HG02610 (cell line): ENCODE measurements around the gene STK16.

Source experiments
- ATAC-seq: cut with Tn5 transposase; IDR thresholded peaks from one replicate; pipeline ENCODE4 v1.9.1; 2021; ENCODE audit warnings: mild to moderate bottlenecking, moderate library complexity; ENCODE audit not compliant: unreplicated experiment

The STK16 gene

GRCh38 chr2:219213486-219214071 lies 31.7 kb upstream of the STK16 start:
- ATAC-seq = no peak

DNA sequence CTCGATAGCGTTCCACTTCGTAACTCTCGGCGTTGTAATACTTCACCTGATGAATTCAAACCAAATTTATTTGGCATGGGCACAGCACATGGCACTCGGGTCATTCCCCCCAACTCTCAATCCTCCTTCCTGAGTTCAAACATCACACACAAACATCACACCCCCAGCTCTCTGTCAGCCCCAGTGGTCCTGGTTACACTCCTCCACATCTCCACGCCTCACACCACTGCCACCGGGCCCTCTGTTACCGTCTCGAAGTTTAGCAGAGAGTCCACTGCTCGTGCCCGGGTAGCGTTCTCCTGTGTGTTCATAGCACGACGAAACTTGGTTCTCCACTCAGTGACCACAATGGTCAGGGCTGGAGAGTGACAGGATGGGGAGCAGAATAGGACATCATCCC lies 31.1 kb upstream of the STK16 start:
- no peak for ATAC-seq

DNA sequence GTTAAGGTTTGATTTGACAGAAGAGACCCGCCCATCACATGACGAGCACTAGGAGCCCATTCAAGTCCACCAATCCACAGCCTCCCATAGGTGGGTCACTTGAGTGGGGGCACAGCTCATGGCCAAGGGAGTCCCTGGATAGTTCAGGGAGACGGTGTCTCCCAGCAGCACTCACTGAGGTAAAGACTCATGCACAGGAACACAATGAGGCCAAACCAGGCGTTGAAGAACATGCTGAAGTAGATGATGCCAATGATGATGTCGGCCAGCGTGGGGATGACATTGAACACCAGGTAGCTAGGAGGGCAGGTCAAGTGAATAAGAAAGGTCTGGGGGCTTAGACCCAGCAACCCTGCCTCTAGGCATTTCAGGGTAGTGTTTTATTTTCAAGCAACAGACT lies 30.5 kb upstream of the STK16 start:
- no peak for ATAC-seq

GRCh38 chr2:219215871-219216534 lies 29.3 kb upstream of the STK16 start:
- no peak for ATAC-seq

GRCh38 chr2:219216535-219216915 lies 28.8 kb upstream of the STK16 start:
- ATAC-seq = no peak

- ATAC-seq = no peak
These were observed 27.0 kb upstream of the STK16 start for GRCh38 chr2:219218217-219218731.

DNA sequence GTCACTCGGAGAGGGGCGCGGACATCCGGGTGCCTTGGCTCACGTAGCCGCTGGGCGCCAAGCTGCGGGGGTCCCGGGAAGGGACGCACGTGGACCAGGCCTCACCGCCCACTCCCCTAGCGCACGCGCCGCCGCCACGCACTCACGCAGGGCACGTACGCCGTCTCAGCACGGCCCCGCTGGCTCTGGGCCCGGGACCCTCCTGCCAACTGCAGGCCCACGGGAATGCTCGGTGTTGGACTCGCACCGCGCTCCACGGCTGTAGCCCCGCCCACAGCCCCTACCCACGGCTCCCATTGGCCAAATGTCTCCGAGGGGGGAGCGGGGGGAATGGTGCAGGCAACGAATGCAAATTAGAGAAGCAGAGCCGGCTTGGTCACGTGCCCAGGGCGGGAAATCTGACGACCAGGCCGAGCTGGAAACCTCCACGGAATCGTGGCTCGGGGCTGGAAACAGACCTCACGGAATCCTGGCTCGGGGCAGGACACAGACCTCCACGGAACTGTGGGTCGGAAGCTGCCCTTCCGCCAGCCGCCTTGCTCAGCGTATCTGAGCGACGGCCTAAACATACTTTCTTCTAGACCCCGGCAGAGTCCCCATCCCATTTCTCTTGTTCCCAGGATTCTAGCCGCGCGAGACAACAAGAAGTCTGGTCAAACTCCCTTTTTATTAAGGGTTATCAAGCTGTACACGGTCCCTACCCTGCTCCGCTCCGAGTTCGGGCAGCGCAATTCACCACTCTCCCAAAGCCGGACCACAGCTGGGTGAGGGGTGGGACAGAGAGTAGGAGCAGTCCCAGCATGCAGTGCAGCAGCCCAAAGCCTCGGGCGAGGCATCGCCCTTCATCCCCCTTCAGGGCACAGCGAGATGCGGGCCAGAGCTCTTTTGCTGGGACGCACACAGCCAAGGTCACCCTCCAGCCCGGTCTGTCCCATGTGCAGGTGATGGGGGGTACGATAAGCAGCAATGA lies 26.3 kb upstream of the STK16 start, which contains the start of gene ABCB6:
ABCB6 (minus strand) TSS at position 227 of the 970 bp plus-strand sequence. CDS start 285 bp downstream, outside the sequence.
- peak; percentile 78 for ATAC-seq

DNA sequence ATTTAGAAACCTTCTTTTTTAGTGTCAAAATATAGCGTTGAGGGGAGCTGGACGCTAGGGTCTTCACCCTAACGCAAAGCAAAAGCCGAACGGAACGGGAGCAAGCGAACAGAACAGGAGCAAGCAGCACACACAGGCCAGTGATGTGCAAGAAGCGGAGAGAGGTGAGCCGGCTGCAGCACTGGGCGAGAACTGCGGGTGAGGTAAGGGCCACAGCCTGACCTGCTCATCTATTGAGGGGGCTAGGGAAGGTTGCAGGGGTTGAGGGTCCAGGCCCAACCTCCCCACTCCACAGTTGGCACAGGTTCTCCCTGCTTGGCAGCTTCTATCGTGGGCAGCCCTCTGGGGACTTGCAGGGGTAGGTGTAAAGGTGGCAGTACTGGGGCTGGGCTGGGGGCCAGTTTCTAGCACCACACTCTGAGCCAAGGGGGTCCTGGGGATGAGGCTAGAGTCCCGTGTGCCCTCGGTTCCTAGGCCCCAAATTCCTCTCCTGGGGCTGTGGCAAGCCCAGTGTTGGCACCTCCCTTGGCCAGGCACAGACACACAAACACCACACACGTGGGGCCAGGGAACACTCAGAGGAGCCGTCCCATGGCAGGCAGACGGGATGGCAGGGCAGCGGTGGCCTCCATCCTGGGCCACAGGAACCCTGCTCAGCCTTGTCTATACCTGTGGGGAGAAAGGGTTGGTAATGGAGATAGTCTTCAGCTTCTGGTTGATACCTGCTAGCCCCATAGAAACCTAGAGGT lies 25.3 kb upstream of the STK16 start:
- no peak for ATAC-seq

- no peak for ATAC-seq
These were observed 24.5 kb upstream of the STK16 start for GRCh38 chr2:219220652-219221402.

GRCh38 chr2:219221957-219222518 lies 23.2 kb upstream of the STK16 start:
- ATAC-seq = no peak

DNA sequence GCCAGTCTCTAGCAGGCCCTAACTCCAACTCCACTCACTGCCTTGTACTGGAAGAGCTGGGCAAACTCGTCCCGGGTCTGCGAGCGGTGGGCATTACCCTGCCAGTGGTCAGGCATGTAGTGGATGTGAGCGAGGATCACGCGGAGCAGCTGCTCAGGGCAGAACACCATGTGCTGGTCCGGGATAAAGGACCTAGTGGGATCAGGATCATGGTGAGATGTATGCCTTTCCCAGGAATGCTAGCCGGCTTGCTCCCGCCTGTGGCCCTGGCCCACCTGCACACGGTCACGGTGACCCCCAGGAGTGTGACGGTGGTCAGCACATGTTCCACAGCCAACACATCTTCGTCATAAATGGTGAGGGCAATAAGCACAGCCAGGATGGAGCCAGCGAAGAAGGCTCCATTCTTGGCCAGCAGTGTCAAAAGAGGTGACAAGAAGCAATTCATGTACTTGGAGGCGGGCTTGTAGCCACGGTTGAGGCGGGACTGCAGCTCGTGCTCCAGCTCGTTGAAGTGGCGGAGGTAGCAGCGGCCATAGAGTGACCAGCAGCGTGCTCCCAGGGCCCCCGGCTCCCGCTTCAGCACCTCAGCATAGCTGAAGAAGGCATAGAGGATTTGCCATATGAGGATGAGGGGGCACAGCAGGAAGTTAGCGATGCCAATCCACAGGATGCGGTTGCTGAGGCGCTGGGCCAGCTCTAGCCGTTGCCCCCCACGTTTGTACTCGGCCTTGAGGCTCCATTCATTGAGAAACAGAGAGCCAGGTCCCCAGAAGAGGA lies 21.3 kb upstream of the STK16 start:
- ATAC-seq = no peak

GRCh38 chr2:219225350-219225749 lies 19.9 kb upstream of the STK16 start:
- ATAC-seq = no peak

DNA sequence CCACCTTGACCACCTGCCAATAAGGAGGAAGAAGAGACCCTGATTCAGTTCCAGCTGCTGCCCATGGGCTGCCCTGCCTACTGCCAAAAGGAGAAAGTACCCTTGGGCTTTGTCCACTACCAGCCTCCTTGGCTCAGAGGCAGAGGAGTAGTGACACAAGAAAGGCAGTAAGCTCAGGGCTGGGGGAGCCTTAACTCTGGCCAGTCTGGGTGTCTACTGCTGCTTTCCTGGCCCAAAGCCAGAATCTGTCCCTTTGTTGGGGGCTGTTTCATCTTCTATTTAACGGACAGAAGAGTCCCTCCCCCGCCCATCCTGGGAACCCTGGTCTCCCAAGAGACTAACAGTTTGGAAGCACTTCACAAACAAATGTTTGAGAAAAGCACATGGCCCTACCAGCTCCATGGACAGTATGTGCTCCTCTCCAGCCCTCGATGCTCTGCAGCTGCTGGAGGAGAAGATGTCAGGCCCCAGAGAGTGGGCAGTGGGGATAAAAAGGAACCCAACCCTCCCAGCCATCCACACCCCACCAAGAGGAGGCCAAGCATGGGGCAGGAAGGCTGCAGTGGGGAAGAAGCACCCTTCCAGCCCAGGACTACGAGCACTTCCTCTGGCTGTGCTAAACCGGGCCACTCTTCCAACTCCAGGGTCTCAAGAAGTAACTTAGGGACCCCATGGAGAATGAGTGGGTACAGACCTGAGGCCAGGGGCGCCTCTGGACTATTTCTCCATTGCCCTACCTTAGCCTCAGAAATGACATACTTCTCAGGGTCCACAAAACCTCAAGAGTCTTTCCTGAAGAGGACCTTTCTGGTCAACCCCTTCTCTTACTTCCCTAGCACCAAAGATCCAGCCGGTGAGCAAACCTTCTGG lies 17.0 kb upstream of the STK16 start:
- ATAC-seq = no peak

DNA sequence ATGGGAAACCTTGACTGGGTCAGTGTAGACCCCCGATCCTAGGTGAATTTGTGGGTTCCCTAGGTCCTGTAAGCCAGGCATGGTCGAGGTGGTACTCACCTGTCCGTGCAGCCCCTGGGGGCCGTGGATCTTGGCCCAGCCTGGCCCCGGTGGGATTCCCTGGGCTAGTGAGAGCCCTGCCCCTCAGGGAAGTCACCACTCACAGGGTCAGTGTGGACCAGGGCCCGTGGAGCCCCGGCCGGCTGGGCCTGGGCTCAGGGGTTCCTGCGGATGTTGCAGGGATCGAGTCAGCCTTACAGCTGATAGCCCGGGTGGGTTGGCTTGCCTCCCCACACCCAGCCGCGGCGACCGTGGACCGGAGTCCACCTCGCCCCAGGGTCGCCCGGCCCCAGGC lies 16.4 kb upstream of the STK16 start:
- ATAC-seq = no peak

DNA sequence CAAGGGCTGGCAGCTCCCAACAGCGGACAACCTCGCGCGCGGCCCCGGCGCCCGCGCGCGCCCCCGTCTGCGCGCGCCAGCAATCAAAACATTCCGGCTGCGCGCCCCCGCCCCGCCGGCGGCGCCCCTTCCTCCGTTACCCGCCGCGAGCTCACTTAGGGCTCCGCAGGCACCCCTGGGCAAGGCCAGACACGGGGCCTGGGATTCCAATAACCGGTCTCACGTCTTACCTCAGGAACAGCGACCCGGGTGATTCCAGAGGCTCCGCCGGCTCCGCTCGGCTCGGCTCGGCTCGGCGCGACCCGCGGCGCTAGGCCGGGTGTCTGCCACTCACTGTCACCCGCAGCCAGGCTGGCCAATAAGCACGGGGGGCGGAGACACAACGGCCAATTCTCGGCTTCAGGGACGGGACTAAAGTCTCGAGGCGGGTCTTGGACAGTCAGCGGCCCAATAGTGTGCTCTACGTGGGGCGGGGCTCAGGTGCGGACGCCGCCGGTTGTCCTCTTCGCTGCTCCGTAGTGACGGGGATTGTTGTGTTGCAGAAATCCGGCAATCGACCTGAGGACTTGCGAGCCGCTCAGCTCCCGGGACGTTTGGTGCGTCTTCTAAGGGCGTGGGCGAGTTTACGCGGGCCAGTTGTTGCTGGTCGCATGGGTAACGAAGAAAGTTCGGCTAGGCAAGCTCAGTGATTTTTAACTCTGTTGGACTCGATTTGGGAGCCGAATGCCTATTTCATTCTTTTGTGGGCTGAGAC lies 15.8 kb upstream of the STK16 start, which contains the start of the genes ANKZF1 and ATG9A:
ANKZF1 (plus strand) TSS at position 502 of the 754 bp plus-strand sequence. CDS start 452 bp downstream, outside the sequence.
ATG9A (minus strand) TSS at position 332 of the 754 bp plus-strand sequence. CDS start 1,612 bp downstream, outside the sequence.
- ATAC-seq = peak; percentile 98

- ATAC-seq = peak; percentile 27
These were observed 15.2 kb upstream of the STK16 start for GRCh38 chr2:219230059-219230540.

DNA sequence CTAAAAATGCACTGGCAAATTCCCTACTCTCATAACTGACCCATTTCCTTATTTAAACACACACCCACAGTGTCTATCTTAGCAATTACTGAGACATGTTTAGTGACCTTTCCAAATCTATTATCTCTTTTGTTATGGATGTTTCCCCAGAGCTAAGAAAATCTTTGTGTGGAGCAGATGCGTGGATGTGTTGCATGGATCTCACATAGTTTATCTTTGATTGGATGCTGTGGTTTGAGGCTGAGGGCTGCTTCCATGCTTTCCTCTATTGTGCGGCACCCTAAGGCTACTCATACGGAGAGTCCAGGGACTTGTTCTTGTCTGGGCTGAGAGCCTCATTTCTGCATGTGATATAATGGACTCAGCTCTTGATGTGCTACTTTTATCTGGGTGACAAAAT lies 10.9 kb upstream of the STK16 start:
- ATAC-seq = no peak
